Brain microvascular endothelial cell (primary cell): Measurements from ENCODE around the gene SNCG.

ENCODE experiments used
- DNase-seq: peaks from one replicate; pipeline ENCODE4 v3.0.0-alpha.2; 2020
- H3K27ac ChIP-seq: fragments of 250-450 bp; sonication (Bioruptor Pico); 2 replicates; pipeline ENCODE4 v1.5.1; 2020; ENCODE audit warnings: mild to moderate bottlenecking, moderate library complexity
- H3K27me3 ChIP-seq: fragments of 250-450 bp; sonication (Bioruptor Pico); replicated peaks from 2 replicates; pipeline ENCODE4 v1.5.1; 2020; ENCODE audit warnings: mild to moderate bottlenecking
- H3K36me3 ChIP-seq: fragments of 250-450 bp; sonication (Bioruptor Pico); replicated peaks from 2 replicates; pipeline ENCODE4 v1.5.1; 2020; ENCODE audit warnings: mild to moderate bottlenecking
- H3K4me3 ChIP-seq: 2 replicates; pipeline ENCODE4 v1.5.1; 2011; ENCODE audit warnings: low read depth, mild to moderate bottlenecking, control low read depth, low read length, moderate library complexity
- CTCF ChIP-seq: IDR thresholded peaks from 2 replicates; pipeline ENCODE4 v1.5.1; 2011; ENCODE audit warnings: low read depth, mild to moderate bottlenecking, moderate library complexity, low read length, control low read depth, inconsistent platforms; ENCODE audit errors: missing control alignments
- in situ Hi-C: cut with HindIII; loops from 2 replicates; pipeline ENCODE4 v1.10.0; 2017; ENCODE audit warnings: low sequenced_read_pairs, low pct_ligation_motif_present

The SNCG gene

GRCh38 chr10:86969421-86970041 lies 11.1 kb downstream of the SNCG start:
- DNase-seq = no peak
- no peak overlapping the region for H3K4me3 ChIP-seq
- in situ Hi-C loops = no loop called here
- no peak for TF ChIP-seq CTCF
- H3K27ac ChIP-seq = no peak overlapping the region
- H3K36me3 ChIP-seq = no peaks in the 10 kb centered on the region
- no peaks in the 10 kb centered on the region for H3K27me3 ChIP-seq

- H3K27me3 ChIP-seq = no peaks in the 10 kb centered on the region
- in situ Hi-C loops = no loop called here
- peak overlapping the region; percentile 59 for H3K4me3 ChIP-seq
- no peak for TF ChIP-seq CTCF
- no peak for DNase-seq
- no peaks in the 10 kb centered on the region for H3K36me3 ChIP-seq
- H3K27ac ChIP-seq = no peak overlapping the region
Measured at GRCh38 chr10:86970162-86970981, 12.0 kb downstream of the SNCG start.

- TF ChIP-seq CTCF = no peak
- in situ Hi-C loops = no loop called here
- Histone ChIP-seq H3K27ac (no peak overlapping the region), H3K36me3 (no peaks in the 10 kb centered on the region), H3K4me3 (peak overlapping the region; percentile 59), H3K27me3 (no peaks in the 10 kb centered on the region)
- no peak for DNase-seq
Measured at GRCh38 chr10:86970982-86971231, 12.5 kb downstream of the SNCG start.

- H3K27ac ChIP-seq = no peak overlapping the region
- H3K4me3 ChIP-seq = peak overlapping the region; percentile 59
- in situ Hi-C loops = no loop called here
- peak; percentile 27 for DNase-seq
- no peaks in the 10 kb centered on the region for H3K27me3 ChIP-seq
- no peaks in the 10 kb centered on the region for H3K36me3 ChIP-seq
- TF ChIP-seq CTCF = peak; percentile 32
Measured at GRCh38 chr10:86971232-86971991, 13.0 kb downstream of the SNCG start.

- Histone ChIP-seq H3K36me3 (no peaks in the 10 kb centered on the region), H3K4me3 (no peak overlapping the region), H3K27me3 (no peaks in the 10 kb centered on the region), H3K27ac (no peak overlapping the region)
- no peak for TF ChIP-seq CTCF
- in situ Hi-C loops = no loop called here
- no peak for DNase-seq
Measured at GRCh38 chr10:86972613-86973380, 14.4 kb downstream of the SNCG start.
